COLO668 (cell line): ENCODE data around the gene SNTG2.

Experiments
- DNase-seq: peaks from one replicate; lab custom pipeline; 2025; ENCODE audit not compliant: unreplicated experiment; lab: John Stamatoyannopoulos, UW

SNTG2 gene

GRCh38 chr2:987789-988188, 37.1 kb downstream of the SNTG2 start:
- DNase-seq: no peak

GRCh38 chr2:989781-990467, 39.3 kb downstream of the SNTG2 start:
- peak; percentile 32 for DNase-seq

GRCh38 chr2:990970-991369, 40.3 kb downstream of the SNTG2 start:
- no peak for DNase-seq

- DNase-seq: no peak
Measured at GRCh38 chr2:1002350-1002749, 51.7 kb downstream of the SNTG2 start.

- DNase-seq: no peak
Measured at GRCh38 chr2:1004398-1004797, 53.7 kb downstream of the SNTG2 start.

GRCh38 chr2:1010415-1010930, 59.8 kb downstream of the SNTG2 start:
- DNase-seq: peak; percentile 58

GRCh38 chr2:1011006-1011405, 60.4 kb downstream of the SNTG2 start:
- DNase-seq: peak; percentile 15

- DNase-seq: no peak
Measured at GRCh38 chr2:1011985-1012384, 61.3 kb downstream of the SNTG2 start.

GRCh38 chr2:1014802-1015201, 64.2 kb downstream of the SNTG2 start:
- no peak for DNase-seq

GRCh38 chr2:1016500-1016899, 65.9 kb downstream of the SNTG2 start:
- DNase-seq: no peak

- no peak for DNase-seq
Measured at GRCh38 chr2:1017827-1018226, 67.2 kb downstream of the SNTG2 start.

GRCh38 chr2:1020206-1020605, 69.6 kb downstream of the SNTG2 start:
- no peak for DNase-seq

GRCh38 chr2:1022178-1022577, 71.5 kb downstream of the SNTG2 start:
- no peak for DNase-seq

GRCh38 chr2:1024981-1025380, 74.3 kb downstream of the SNTG2 start:
- DNase-seq: no peak

GRCh38 chr2:1026141-1026540, 75.5 kb downstream of the SNTG2 start:
- DNase-seq: no peak

- no peak for DNase-seq
Measured at GRCh38 chr2:1028831-1029230, 78.2 kb downstream of the SNTG2 start.

GRCh38 chr2:1032030-1032429, 81.4 kb downstream of the SNTG2 start:
- no peak for DNase-seq

GRCh38 chr2:1033069-1033468, 82.4 kb downstream of the SNTG2 start:
- no peak for DNase-seq

- no peak for DNase-seq
Measured at GRCh38 chr2:1037066-1037465, 86.4 kb downstream of the SNTG2 start.

- DNase-seq: no peak
Measured at GRCh38 chr2:1039549-1039948, 88.9 kb downstream of the SNTG2 start.

GRCh38 chr2:1041012-1041805, 90.6 kb downstream of the SNTG2 start:
- peak; percentile 19 for DNase-seq

GRCh38 chr2:1045109-1045508, 94.5 kb downstream of the SNTG2 start:
- no peak for DNase-seq
